ENCODE data around the gene SAMD9.

DNA sequence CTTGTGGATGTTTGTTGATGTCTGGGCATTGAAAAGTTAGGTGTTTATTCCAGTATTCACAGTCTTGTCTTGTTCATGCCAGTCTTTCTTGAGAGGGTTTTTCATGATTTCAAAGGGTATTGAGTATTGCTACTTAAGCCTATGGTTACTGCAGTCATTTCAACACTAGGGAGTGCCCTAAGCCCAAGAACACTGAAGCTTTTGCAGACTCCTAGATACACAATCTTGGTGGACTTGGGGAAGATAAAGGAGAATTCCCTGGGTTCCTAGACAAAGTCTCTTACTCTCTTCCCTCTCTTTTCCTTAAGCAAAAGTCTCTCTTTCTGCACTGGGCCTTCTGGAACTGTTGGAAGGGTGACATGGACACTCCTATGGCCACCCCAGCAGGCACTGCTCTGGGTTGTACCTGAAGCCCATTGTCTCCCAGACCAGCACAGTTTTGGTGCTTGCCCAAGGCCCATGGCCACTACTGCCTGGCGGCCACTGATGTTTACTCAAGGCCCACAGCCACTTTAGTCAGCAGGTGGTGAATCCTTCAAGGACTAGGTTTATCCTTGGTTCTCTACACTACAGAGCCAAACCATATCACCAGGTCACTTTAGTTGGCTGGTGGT lies 24.9 kb downstream of the SAMD9 start:
- TF ChIP-seq, protein P1, sequence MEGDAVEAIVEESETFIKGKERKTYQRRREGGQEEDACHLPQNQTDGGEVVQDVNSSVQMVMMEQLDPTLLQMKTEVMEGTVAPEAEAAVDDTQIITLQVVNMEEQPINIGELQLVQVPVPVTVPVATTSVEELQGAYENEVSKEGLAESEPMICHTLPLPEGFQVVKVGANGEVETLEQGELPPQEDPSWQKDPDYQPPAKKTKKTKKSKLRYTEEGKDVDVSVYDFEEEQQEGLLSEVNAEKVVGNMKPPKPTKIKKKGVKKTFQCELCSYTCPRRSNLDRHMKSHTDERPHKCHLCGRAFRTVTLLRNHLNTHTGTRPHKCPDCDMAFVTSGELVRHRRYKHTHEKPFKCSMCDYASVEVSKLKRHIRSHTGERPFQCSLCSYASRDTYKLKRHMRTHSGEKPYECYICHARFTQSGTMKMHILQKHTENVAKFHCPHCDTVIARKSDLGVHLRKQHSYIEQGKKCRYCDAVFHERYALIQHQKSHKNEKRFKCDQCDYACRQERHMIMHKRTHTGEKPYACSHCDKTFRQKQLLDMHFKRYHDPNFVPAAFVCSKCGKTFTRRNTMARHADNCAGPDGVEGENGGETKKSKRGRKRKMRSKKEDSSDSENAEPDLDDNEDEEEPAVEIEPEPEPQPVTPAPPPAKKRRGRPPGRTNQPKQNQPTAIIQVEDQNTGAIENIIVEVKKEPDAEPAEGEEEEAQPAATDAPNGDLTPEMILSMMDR (optimal IDR thresholded peaks at IDR 0.05 in 1 of 3, IDR thresholded peaks at IDR 0.05 in 1 of 3, conservative IDR thresholded peaks at IDR 0.05 in 1 of 3; ENCODE audit: extremely low read depth in 1 of 3, insufficient read depth in 2 of 3, low read length in 3 of 3), result peak; percentile 46 to 64 (median 63)
- no peak for TF ChIP-seq EZH2 (IDR thresholded peaks at IDR 0.05; ENCODE audit: low read length)

Measured in keratinocyte (primary cell).